Measurements from ENCODE around the gene GTF2A1.

DNA sequence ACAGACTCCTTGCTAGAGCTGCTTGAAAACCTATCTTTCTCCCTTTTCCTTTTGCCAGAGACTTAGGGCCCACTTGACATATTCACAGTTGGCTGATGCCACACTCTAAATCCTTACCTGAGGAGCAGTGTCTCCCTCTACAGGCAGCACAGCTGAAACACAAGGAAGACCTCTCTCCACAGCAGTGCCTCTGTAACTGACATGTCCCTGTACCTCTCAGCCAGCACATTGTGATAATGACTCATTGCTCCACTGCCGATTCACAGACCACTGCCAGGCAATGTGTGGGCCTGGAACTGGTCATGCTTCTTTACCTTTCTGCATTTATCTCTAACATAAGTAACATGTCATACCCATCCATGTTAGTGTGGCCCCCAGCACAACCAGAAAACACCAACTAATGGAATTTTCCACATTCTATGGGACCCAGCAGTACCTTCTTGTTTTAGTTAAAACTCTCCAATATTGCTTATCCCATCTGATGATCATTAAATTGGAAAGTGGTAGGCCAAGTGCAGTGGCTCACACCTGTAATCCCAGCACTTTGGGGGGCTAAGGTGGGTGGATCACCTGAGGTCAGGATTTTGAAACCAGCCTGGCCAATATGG is 56.5 kb downstream of the GTF2A1 start:
- TF ChIP-seq, protein P1, sequence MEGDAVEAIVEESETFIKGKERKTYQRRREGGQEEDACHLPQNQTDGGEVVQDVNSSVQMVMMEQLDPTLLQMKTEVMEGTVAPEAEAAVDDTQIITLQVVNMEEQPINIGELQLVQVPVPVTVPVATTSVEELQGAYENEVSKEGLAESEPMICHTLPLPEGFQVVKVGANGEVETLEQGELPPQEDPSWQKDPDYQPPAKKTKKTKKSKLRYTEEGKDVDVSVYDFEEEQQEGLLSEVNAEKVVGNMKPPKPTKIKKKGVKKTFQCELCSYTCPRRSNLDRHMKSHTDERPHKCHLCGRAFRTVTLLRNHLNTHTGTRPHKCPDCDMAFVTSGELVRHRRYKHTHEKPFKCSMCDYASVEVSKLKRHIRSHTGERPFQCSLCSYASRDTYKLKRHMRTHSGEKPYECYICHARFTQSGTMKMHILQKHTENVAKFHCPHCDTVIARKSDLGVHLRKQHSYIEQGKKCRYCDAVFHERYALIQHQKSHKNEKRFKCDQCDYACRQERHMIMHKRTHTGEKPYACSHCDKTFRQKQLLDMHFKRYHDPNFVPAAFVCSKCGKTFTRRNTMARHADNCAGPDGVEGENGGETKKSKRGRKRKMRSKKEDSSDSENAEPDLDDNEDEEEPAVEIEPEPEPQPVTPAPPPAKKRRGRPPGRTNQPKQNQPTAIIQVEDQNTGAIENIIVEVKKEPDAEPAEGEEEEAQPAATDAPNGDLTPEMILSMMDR (IDR thresholded peaks at IDR 0.05; ENCODE audit: insufficient read depth, low read depth, low read length), result peak; percentile 71
- TF ChIP-seq EZH2 (IDR thresholded peaks at IDR 0.05; ENCODE audit: insufficient read depth, low read length), result no peak

All from astrocyte (in vitro differentiated cells and primary cell).